H1 (cell line): ENCODE data around the gene UHRF1. TPM values are rescaled to one million over a fixed set of nuclear protein-coding genes. Genes with fewer than 3 reads are reported as not detected.

Experiments used
- CTCF ChIA-PET: fragments of 300-600 bp; sonication (Branson Sonifier 250); formaldehyde crosslinking; loops from one replicate; lab custom pipeline; 2021; ENCODE audit not compliant: partially characterized antibody; lab: Charles Lee
- POLR2A ChIA-PET: fragments of 300-600 bp; sonication (Branson Sonifier 250); formaldehyde crosslinking; loops from one replicate; lab custom pipeline; 2021; ENCODE audit warnings: inconsistent platforms; ENCODE audit not compliant: partially characterized antibody; lab: Charles Lee
- DNase-seq, 2 experiments: peaks; one replicate each; pipeline versions ENCODE4 v3.0.0 to v3.0.0-alpha.2; 2010 to 2022; ENCODE audit warnings: low spot score in 2 of 2, low read depth in 1 of 2, mixed read lengths in 1 of 2
- FAIRE-seq: peaks from 2 replicates; lab custom pipeline; 2011; peaks lifted over from hg19 to GRCh38; lab: Jason Lieb, UNC
- H2AFZ ChIP-seq: 2 replicates; pipeline ENCODE4 v1.8.1; 2012; ENCODE audit warnings: low read length, inconsistent platforms
- H2AK5ac ChIP-seq: 2 replicates; pipeline ENCODE4 v1.6.1; 2013; ENCODE audit warnings: low read depth, low read length
- H2BK120ac ChIP-seq: replicated peaks from 2 replicates; pipeline ENCODE3; 2013; ENCODE audit warnings: low read depth, low read length, inconsistent platforms
- H2BK12ac ChIP-seq: 2 replicates; pipeline ENCODE4 v1.6.1; 2013; ENCODE audit warnings: low read depth, low read length
- H2BK15ac ChIP-seq: 2 replicates; pipeline ENCODE4 v1.6.1; 2013; ENCODE audit warnings: low read length
- H2BK20ac ChIP-seq: 2 replicates; pipeline ENCODE4 v1.6.1; 2013; ENCODE audit warnings: low read length
- H2BK5ac ChIP-seq: 2 replicates; pipeline ENCODE4 v1.6.1; 2013; ENCODE audit warnings: low read depth, low read length
- H3K14ac ChIP-seq: 2 replicates; pipeline ENCODE4 v1.6.1; 2013; ENCODE audit warnings: inconsistent platforms; ENCODE audit not compliant: insufficient read length
- H3K18ac ChIP-seq: 2 replicates; pipeline ENCODE4 v1.6.1; 2013; ENCODE audit warnings: low read length; ENCODE audit errors: extremely low read depth
- H3K23ac ChIP-seq: 2 replicates; pipeline ENCODE4 v1.6.1; 2013; ENCODE audit warnings: inconsistent platforms; ENCODE audit not compliant: insufficient read length
- H3K23me2 ChIP-seq: 2 replicates; pipeline ENCODE4 v1.6.1; 2013; ENCODE audit warnings: low read depth, low read length
- H3K27ac ChIP-seq: 2 replicates; pipeline ENCODE4 v1.6.1; 2011; ENCODE audit warnings: low read depth, low read length, inconsistent platforms
- H3K27me3 ChIP-seq, 4 experiments: replicated peaks in 1 of 4; 1 replicate in 1 of 4; 2 replicates in 3 of 4; pipeline versions ENCODE4 v1.6.1 to v1.8.1; 2011 to 2013; ENCODE audit warnings: low read length in 3 of 4, mild to moderate bottlenecking in 3 of 4, inconsistent platforms in 2 of 4, mixed read lengths in 2 of 4, moderate library complexity in 1 of 4; ENCODE audit not compliant: control insufficient read depth in 3 of 4, insufficient read depth in 3 of 4; ENCODE audit errors: extremely low read depth in 1 of 4
- H3K36me3 ChIP-seq, 4 experiments: 2 replicates each; pipeline versions ENCODE4 v1.6.1 to v1.8.1; 2011 to 2013; ENCODE audit warnings: mild to moderate bottlenecking in 4 of 4, low read length in 3 of 4, moderate library complexity in 2 of 4, control low read depth in 1 of 4, inconsistent platforms in 1 of 4; ENCODE audit not compliant: insufficient read depth in 4 of 4, control insufficient read depth in 2 of 4
- H3K4ac ChIP-seq: replicated peaks from 2 replicates; pipeline ENCODE3; 2013; ENCODE audit warnings: low read length, low read depth, mixed read lengths, inconsistent platforms; ENCODE audit not compliant: insufficient read length
- H3K4me1 ChIP-seq, 4 experiments: replicated peaks in 1 of 4; 1 replicate in 1 of 4; 2 replicates in 3 of 4; pipeline versions ENCODE4 v1.6.1 to v1.8.1; 2011 to 2013; ENCODE audit warnings: low read length in 3 of 4, inconsistent platforms in 2 of 4, mixed read lengths in 1 of 4; ENCODE audit not compliant: insufficient read depth in 4 of 4, control insufficient read depth in 3 of 4
- H3K4me2 ChIP-seq, 2 experiments: 2 replicates each; pipeline versions ENCODE4 v1.6.1 to v1.8.1; 2011 to 2013; ENCODE audit warnings: low read depth in 2 of 2, low read length in 2 of 2, control low read depth in 1 of 2, inconsistent platforms in 1 of 2, mild to moderate bottlenecking in 1 of 2; ENCODE audit not compliant: insufficient read depth in 1 of 2
- H3K4me3 ChIP-seq, 4 experiments: fragments of 200-600, 300-600 bp in 1 of 4; sonication (generic), shearing (Covaris generic), sonication (Bioruptor Twin) in 1 of 4; 2 replicates each; pipeline versions ENCODE4 v1.5.1 to v1.8.1; 2011 to 2016; ENCODE audit warnings: low read length in 4 of 4, low read depth in 3 of 4, control low read depth in 2 of 4, inconsistent platforms in 2 of 4, mild to moderate bottlenecking in 2 of 4, mixed read lengths in 1 of 4, moderate library complexity in 1 of 4; ENCODE audit not compliant: insufficient read depth in 2 of 4; ENCODE audit errors: extremely low read depth in 1 of 4
- H3K56ac ChIP-seq: replicated peaks from 2 replicates; pipeline ENCODE3; 2013; ENCODE audit warnings: low read depth, mild to moderate bottlenecking, mixed read lengths, low read length, inconsistent platforms; ENCODE audit not compliant: insufficient read length
- H3K79me1 ChIP-seq: 2 replicates; pipeline ENCODE4 v1.6.1; 2013; ENCODE audit warnings: low read depth, low read length, control low read depth
- H3K79me2 ChIP-seq, 2 experiments: 2 replicates each; pipeline versions ENCODE4 v1.6.1 to v1.8.1; 2012 to 2013; ENCODE audit warnings: low read length in 2 of 2, mild to moderate bottlenecking in 2 of 2, inconsistent platforms in 1 of 2; ENCODE audit not compliant: insufficient read depth in 2 of 2, control insufficient read depth in 1 of 2
- H3K9ac ChIP-seq, 4 experiments: replicated peaks in 1 of 4; 1 replicate in 1 of 4; 2 replicates in 3 of 4; pipeline versions ENCODE4 v1.6.1 to v1.8.1; 2011 to 2013; ENCODE audit warnings: low read depth in 3 of 4, low read length in 3 of 4, control low read depth in 2 of 4, mild to moderate bottlenecking in 2 of 4, moderate library complexity in 2 of 4, inconsistent platforms in 1 of 4; ENCODE audit errors: extremely low read depth in 1 of 4
- H3K9me3 ChIP-seq, 2 experiments: 2 replicates each; pipeline versions ENCODE4 v1.6.1 to v1.8.1; 2012 to 2013; ENCODE audit warnings: mild to moderate bottlenecking in 2 of 2, moderate library complexity in 2 of 2, control low read depth in 1 of 2, inconsistent platforms in 1 of 2, low read depth in 1 of 2, low read length in 1 of 2, mixed read lengths in 1 of 2; ENCODE audit not compliant: insufficient read depth in 2 of 2
- H4K20me1 ChIP-seq, 2 experiments: replicated peaks in 1 of 2; 2 replicates each; pipeline versions ENCODE3 to v1.8.1; 2011 to 2013; ENCODE audit warnings: inconsistent platforms in 2 of 2, low read length in 2 of 2, mild to moderate bottlenecking in 1 of 2; ENCODE audit not compliant: insufficient read depth in 2 of 2, control insufficient read depth in 1 of 2
- H4K5ac ChIP-seq: 2 replicates; pipeline ENCODE4 v1.6.1; 2013; ENCODE audit warnings: low read length, low read depth, mixed read lengths, inconsistent platforms; ENCODE audit not compliant: insufficient read length
- H4K8ac ChIP-seq: 2 replicates; pipeline ENCODE4 v1.8.0; 2013; ENCODE audit warnings: mild to moderate bottlenecking, moderate library complexity, low read length, inconsistent platforms; ENCODE audit not compliant: insufficient read depth; ENCODE audit errors: extremely low read depth
- H4K91ac ChIP-seq: replicated peaks from 2 replicates; pipeline ENCODE3; 2013; ENCODE audit warnings: low read length, mixed read lengths, inconsistent platforms; ENCODE audit not compliant: insufficient read length
- ASH2L ChIP-seq: fragments of 200-600, 300-600 bp; sonication (generic); IDR thresholded peaks from one replicate; pipeline ENCODE4 v1.7.1; 2017; ENCODE audit warnings: low read length
- CBX5 ChIP-seq: fragments of 300-800, 300-1000 bp; sonication (generic); IDR thresholded peaks from 2 replicates; pipeline ENCODE4 v1.7.1; 2016; ENCODE audit warnings: antibody characterized with exemption, low read length, low read depth
- JUND ChIP-seq: IDR thresholded peaks from 2 replicates; pipeline ENCODE4 v1.6.1; 2011; ENCODE audit warnings: mild to moderate bottlenecking, improper control_type of control experiment, low read length
- MAX ChIP-seq: IDR thresholded peaks from 2 replicates; pipeline ENCODE4 v1.6.1; 2012; ENCODE audit warnings: inconsistent platforms
- PHF8 ChIP-seq: fragments of 200-600 bp; sonication (generic); conservative IDR thresholded peaks from 2 replicates; pipeline ENCODE4 v1.7.1; 2012; ENCODE audit warnings: low read depth, mild to moderate bottlenecking, inconsistent platforms, low read length, moderate library complexity
- POLR2A ChIP-seq, 2 experiments: IDR thresholded peaks; 1 replicate in 1 of 2; 2 replicates in 1 of 2; pipeline ENCODE4 v1.6.1; 2011; ENCODE audit warnings: low read depth in 2 of 2, low read length in 2 of 2, mild to moderate bottlenecking in 2 of 2; ENCODE audit errors: control extremely low read depth in 1 of 2
- POLR2AphosphoS5 ChIP-seq: IDR thresholded peaks from 2 replicates; pipeline ENCODE4 v1.6.1; 2011; ENCODE audit warnings: low read depth, low read length
- RXRA ChIP-seq: IDR thresholded peaks from 2 replicates; pipeline ENCODE4 v1.6.1; 2011; ENCODE audit warnings: low read depth, mild to moderate bottlenecking, low read length, moderate library complexity; ENCODE audit not compliant: insufficient read depth
- USF2 ChIP-seq: IDR thresholded peaks from 2 replicates; pipeline ENCODE4 v1.6.1; 2011; ENCODE audit warnings: low read length, improper control_type of control experiment
- WGBS, 2 experiments: shearing (Covaris generic) in 1 of 2; methylation state at CpG; one replicate each; pipeline versions ENCODE4 v1.1.6 to v1.1.7; 2013 to 2015; ENCODE audit warnings: low lambda C conversion rate in 2 of 2, mixed read lengths in 2 of 2, inconsistent platforms in 1 of 2, low coverage in 1 of 2, missing lambda C conversion rate in 1 of 2; ENCODE audit not compliant: insufficient replicate concordance in 2 of 2, insufficient coverage in 1 of 2, insufficient read length in 1 of 2; ENCODE audit errors: extremely low coverage in 1 of 2, missing lambda C conversion rate in 1 of 2; 5-methylcytosine and 5-hydroxymethylcytosine counted together
- polyA plus RNA-seq, 7 experiments: library from polyadenylated mRNA; depleted of rRNA in 3 of 7; stranded (reverse) in 5 of 7; unstranded in 2 of 7; fragments of >200 nt in 5 of 7; fragments of 200-250 nt in 2 of 7; gene quantifications; 1 replicate in 5 of 7; 2 replicates in 1 of 7; 4 replicates in 1 of 7; pipeline versions ENCODE4 v1.2.1 to v1.2.3, GENCODE V29; 2011 to 2013; ENCODE audit warnings: missing spikeins in 2 of 7, mixed read lengths in 2 of 7
- total RNA-seq: library from RNA; stranded (reverse); fragmentation: NEBNext Ultra II Directional; extraction: Animal tissue kit (Norgen Biotek cat#: 25700); gene quantifications from 2 replicates; pipeline ENCODE4 v1.2.1, GENCODE V29; 2021
- TF ChIP-seq, protein P1 (sequence below), 3 experiments: IDR thresholded peaks; 1 replicate in 2 of 3; 2 replicates in 1 of 3; pipeline versions ENCODE4 v1.5.1 to v1.6.1; 2011; ENCODE audit warnings: low read length in 3 of 3, mild to moderate bottlenecking in 3 of 3, inconsistent platforms in 2 of 3, low read depth in 1 of 3, moderate library complexity in 1 of 3; ENCODE audit not compliant: insufficient read depth in 1 of 3; ENCODE audit errors: control extremely low read depth in 1 of 3

UHRF1 gene
- total and polyA plus RNA-seq, 2 of the 8 experiments (the other 6 are each of a cell fraction or from before 2014, with no cell fraction given) = 14.7 to 65.8 TPM

DNA sequence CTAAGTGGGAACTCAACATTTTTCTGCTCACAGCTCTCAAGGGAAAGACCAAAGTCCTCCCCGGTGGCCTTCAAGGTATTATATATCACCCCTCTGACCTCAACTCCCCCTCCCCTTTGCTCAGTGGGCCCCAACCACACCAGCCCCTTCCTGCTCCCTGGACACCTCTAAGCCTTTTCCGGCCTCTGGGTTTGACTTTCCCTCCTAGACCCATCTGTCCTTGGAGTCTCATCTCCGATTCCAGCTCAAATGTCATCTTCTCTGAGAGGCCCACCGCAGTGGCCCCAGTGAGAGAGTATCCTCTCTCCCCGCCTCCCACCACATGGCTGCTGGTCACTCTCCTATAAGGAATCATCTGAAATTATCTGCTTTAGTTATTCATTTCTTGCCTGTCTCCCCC lies 941 bp upstream of the UHRF1 start:
- DNase-seq = no peak
- H2AK5ac ChIP-seq = no peak overlapping the region
- POLR2A ChIA-PET = interaction anchor here (2.0 kb wide), 1 partner anchor 123 kb away, joined by 4 read pairs; no protein-coding TSS in a partner anchor
- H4K8ac ChIP-seq = no peak overlapping the region
- H2BK15ac ChIP-seq = no peak overlapping the region
- WGBS, 2 experiments = 70% methylated on average over 5 of the region's 5 CpGs; no CpG with 5 or more reads in 1 of the 2 experiments
- no peak overlapping the region for H3K14ac ChIP-seq
- FAIRE-seq = no peak
- H3K23me2 ChIP-seq = peaks cover 8% of the 10 kb centered on the region
- H3K9ac ChIP-seq = no peak overlapping the region
- no peak overlapping the region for H3K27ac ChIP-seq
- no peak overlapping the region; the same call in 1 of the 2 replicates for H3K18ac ChIP-seq
- H2AFZ ChIP-seq = no peak overlapping the region
- H3K23ac ChIP-seq = no peak overlapping the region
- H2BK5ac ChIP-seq = no peak overlapping the region
- peaks cover 0 to 27% of the 10 kb centered on the region in 2 experiments; a peak in 2 of 4 replicates for H3K79me2 ChIP-seq
- no peak overlapping the region for H2BK120ac ChIP-seq
- H4K91ac ChIP-seq = no peak overlapping the region
- no peak overlapping the region for H3K4ac ChIP-seq
- CTCF ChIA-PET = interaction anchor here (0.6 to 1.2 kb wide), 6 partner anchors 10 to 57 kb away, joined by 3 to 5 read pairs (median 3); no protein-coding TSS in a partner anchor
- H3K36me3 ChIP-seq = peaks cover 2 to 15% (median 4%) of the 10 kb centered on the region in 4 experiments; a peak in 5 of 8 replicates
- no peak overlapping the region for H3K56ac ChIP-seq
- H4K5ac ChIP-seq = no peak overlapping the region
- H3K79me1 ChIP-seq = 0 out of 2 replicates have a peak, but pooled peaks cover 2% of the 10 kb centered on the region
- H3K9me3 ChIP-seq = no peaks in the 10 kb centered on the region
- H3K27me3 ChIP-seq = no peaks in the 10 kb centered on the region; a peak in 1 of 7 replicates
- H3K4me3 ChIP-seq = no peak overlapping the region
- no peak overlapping the region for H2BK12ac ChIP-seq
- no peak overlapping the region for H2BK20ac ChIP-seq
- H3K4me1 ChIP-seq = peaks cover 0 to 14% (median 11%) of the 10 kb centered on the region in 4 experiments; a peak in 6 of 7 replicates
- peak overlapping the region in 1 of 2 experiments; percentile 75; a peak in 1 of 4 replicates for H3K4me2 ChIP-seq
- H4K20me1 ChIP-seq = peaks cover 3 to 9% of the 10 kb centered on the region in 2 experiments
- no peak for TF ChIP-seq CBX5
- no peak for TF ChIP-seq RXRA
- TF ChIP-seq PHF8 = no peak
- TF ChIP-seq, protein P1, sequence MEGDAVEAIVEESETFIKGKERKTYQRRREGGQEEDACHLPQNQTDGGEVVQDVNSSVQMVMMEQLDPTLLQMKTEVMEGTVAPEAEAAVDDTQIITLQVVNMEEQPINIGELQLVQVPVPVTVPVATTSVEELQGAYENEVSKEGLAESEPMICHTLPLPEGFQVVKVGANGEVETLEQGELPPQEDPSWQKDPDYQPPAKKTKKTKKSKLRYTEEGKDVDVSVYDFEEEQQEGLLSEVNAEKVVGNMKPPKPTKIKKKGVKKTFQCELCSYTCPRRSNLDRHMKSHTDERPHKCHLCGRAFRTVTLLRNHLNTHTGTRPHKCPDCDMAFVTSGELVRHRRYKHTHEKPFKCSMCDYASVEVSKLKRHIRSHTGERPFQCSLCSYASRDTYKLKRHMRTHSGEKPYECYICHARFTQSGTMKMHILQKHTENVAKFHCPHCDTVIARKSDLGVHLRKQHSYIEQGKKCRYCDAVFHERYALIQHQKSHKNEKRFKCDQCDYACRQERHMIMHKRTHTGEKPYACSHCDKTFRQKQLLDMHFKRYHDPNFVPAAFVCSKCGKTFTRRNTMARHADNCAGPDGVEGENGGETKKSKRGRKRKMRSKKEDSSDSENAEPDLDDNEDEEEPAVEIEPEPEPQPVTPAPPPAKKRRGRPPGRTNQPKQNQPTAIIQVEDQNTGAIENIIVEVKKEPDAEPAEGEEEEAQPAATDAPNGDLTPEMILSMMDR (IDR thresholded peaks at IDR 0.05; ENCODE audit: control extremely low read depth in 1 of 3, insufficient read depth in 1 of 3, low read depth in 1 of 3, low read length in 3 of 3) = no peak
- no peak for TF ChIP-seq MAX
- TF ChIP-seq USF2 = no peak
- TF ChIP-seq JUND = no peak
- no peak for TF ChIP-seq POLR2A (IDR thresholded peaks at IDR 0.05; ENCODE audit: control extremely low read depth in 1 of 2, low read depth in 2 of 2, low read length in 2 of 2)
- TF ChIP-seq POLR2AphosphoS5 = no peak
- TF ChIP-seq ASH2L = no peak
